Mucosa of descending colon (tissue), 3 donors: Measurements from ENCODE around the gene VCAN. TPM values are rescaled to one million over a fixed set of nuclear protein-coding genes. Genes with fewer than 3 reads are reported as not detected.

Experiments
- ATAC-seq: fragments of 200-7000 bp; cut with Tn5 transposase; one replicate; pipeline ENCODE4 v1.9.1; 2020; ENCODE audit warnings: mild to moderate bottlenecking, moderate library complexity
- DNase-seq, 3 donors: peaks; one replicate each; pipeline ENCODE4 v3.0.0-alpha.2; 2020
- H3K36me3 ChIP-seq: fragments of 200-600 bp; one replicate; pipeline ENCODE4 v1.8.0; 2021; ENCODE audit warnings: low read depth, mild to moderate bottlenecking
- H3K4me1 ChIP-seq: fragments of 200-600 bp; one replicate; pipeline ENCODE4 v1.8.0; 2021; ENCODE audit warnings: low read depth, mild to moderate bottlenecking
- H3K4me3 ChIP-seq: fragments of 200-600 bp; one replicate; pipeline ENCODE4 v1.8.0; 2021; ENCODE audit warnings: mild to moderate bottlenecking
- H3K9me3 ChIP-seq: fragments of 200-600 bp; one replicate; pipeline ENCODE4 v1.8.0; 2021; ENCODE audit warnings: mild to moderate bottlenecking
- intact Hi-C, 2 donors: fragments of 100-400 bp; cut with DNase I in 1 of 2; cut with micrococcal nuclease in 1 of 2; formaldehyde crosslinking; loops; one replicate each; pipeline versions ENCODE4 v1.11.0 to v1.11.1; 2022; cut with DNase I, micrococcal nuclease
- total RNA-seq, 3 donors: library from RNA; stranded (reverse); fragmentation: NEBNext Ultra II Directional in 2 of 3; extraction: Animal tissue kit (Norgen Biotek cat#: 25700) in 2 of 3; gene quantifications; one replicate each; pipeline versions ENCODE4 v1.2.1 to v1.2.4, GENCODE V29; 2021 to 2023
- TF ChIP-seq, protein P1 (sequence below): fragments of 200-600 bp; IDR thresholded peaks from one replicate; pipeline ENCODE4 v1.8.0; 2022; ENCODE audit warnings: antibody characterized with exemption, mild to moderate bottlenecking
- donor health status: DM: no; HTN: no; CAD: no; lungs with moderate emphysema.
- donor health status: DM: no; HTN: no; CAD: no.
- donor health status: DM: no; HTN: yes; CAD: no.

Gene VCAN
- total RNA-seq, 3 donors from 2014 or later, result 8.8 to 36.0 (median 20.5) TPM

DNA sequence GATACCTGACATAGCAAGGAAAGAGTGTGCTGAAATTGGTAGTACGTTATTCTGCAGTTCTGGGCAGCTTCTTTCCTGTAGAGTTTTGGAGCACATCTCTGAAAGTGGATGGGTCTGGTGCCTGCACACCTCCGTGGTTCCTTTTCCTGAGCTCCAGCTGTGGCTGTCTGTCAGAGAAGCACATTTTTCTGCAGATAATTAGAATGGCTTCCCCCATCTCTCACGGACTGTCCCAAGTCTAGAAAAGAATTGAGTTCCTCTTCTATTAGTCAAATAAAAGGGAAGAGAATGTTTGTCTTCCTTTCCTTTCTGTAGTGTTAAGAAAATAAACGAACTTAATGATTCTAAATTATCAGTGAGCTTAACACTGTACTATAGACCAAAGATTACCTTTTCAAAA lies 55.7 kb downstream of the VCAN start:
- Histone ChIP-seq H3K36me3 (no peaks in the 10 kb centered on the region), H3K4me1 (no peaks in the 10 kb centered on the region), H3K4me3 (no peak overlapping the region), H3K9me3 (no peaks in the 10 kb centered on the region)
- intact Hi-C loops, result no loop called here
- no peak for ATAC-seq
- no peak for DNase-seq
- TF ChIP-seq, protein P1, sequence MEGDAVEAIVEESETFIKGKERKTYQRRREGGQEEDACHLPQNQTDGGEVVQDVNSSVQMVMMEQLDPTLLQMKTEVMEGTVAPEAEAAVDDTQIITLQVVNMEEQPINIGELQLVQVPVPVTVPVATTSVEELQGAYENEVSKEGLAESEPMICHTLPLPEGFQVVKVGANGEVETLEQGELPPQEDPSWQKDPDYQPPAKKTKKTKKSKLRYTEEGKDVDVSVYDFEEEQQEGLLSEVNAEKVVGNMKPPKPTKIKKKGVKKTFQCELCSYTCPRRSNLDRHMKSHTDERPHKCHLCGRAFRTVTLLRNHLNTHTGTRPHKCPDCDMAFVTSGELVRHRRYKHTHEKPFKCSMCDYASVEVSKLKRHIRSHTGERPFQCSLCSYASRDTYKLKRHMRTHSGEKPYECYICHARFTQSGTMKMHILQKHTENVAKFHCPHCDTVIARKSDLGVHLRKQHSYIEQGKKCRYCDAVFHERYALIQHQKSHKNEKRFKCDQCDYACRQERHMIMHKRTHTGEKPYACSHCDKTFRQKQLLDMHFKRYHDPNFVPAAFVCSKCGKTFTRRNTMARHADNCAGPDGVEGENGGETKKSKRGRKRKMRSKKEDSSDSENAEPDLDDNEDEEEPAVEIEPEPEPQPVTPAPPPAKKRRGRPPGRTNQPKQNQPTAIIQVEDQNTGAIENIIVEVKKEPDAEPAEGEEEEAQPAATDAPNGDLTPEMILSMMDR, result no peak

DNA sequence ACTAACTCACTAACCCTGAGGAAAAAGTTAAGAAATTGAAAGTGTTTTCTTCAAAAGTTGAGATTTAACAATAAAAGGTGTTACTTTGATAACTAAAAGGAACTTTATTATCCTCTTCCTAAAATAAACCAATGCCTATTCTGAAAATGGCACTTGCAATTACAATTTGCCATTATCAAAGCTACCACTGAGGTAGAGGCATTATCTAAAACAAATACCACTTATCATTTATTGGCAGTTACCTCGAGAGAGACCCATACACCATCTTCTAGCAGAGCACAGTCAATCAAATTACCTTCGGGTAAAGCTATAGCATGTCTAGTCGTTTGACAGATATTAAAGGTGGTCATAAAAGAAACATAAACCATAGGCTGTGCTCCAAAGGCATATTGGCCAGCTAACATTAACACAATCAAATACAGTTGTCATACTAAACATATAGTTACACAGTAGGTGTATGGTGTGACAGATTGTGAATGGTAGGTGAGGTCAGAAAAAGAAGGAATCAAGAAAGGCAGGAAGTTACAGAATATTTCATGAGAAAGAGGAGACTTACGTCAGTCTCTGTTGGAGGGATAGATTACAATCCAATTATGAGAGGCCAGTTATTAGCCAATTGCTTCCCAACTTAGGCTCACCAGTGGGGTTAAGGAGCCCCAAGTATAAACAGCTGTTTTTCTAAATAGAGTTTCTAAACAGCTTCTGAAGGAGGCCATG lies 56.3 kb downstream of the VCAN start:
- Histone ChIP-seq H3K36me3 (no peaks in the 10 kb centered on the region), H3K4me1 (no peaks in the 10 kb centered on the region), H3K9me3 (no peaks in the 10 kb centered on the region), H3K4me3 (no peak overlapping the region)
- DNase-seq, result no peak
- intact Hi-C loops, result no loop called here
- ATAC-seq, result no peak
- TF ChIP-seq, protein P1, result no peak

DNA sequence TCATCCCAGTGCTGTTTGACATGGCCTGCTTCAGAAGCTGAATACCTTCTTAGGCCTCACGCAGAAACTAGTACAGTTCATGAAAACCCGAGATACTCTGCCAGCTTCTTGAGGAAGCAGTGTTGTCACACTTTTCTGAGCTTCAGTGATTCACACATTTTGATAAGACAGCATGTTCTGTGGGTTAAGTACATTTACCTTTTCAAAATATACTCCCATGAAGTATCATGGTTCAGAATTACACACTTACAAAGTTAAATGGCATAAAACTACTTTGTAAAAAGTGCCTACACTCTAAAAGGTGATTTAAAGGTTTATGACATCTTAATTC lies 56.9 kb downstream of the VCAN start:
- no peak for ATAC-seq
- TF ChIP-seq, protein P1, result no peak
- intact Hi-C loops, result no loop called here
- no peaks in the 10 kb centered on the region for H3K9me3 ChIP-seq
- no peaks in the 10 kb centered on the region for H3K36me3 ChIP-seq
- no peak overlapping the region for H3K4me3 ChIP-seq
- DNase-seq, result no peak
- H3K4me1 ChIP-seq, result no peaks in the 10 kb centered on the region

DNA sequence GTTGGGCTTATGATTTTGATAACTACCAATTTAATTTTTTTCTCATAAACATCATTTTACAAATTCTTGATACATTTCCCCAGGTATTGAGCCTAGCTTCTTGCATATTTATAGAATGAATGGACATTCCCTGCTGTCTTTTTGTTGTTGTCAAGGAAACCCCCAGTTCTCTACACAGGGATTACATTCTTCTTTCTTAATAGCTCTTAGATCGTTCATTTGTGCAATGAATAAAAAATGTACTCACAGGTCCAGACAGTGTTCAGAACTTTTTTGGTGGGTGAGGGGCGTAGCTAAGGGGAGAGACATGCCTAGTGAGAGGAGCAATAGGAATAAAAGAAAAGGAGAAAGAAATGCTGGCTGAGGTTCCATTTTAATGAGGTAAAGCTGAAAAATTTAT lies 58.6 kb downstream of the VCAN start:
- no peak overlapping the region for H3K4me3 ChIP-seq
- intact Hi-C loops, result no loop called here
- H3K4me1 ChIP-seq, result no peaks in the 10 kb centered on the region
- TF ChIP-seq, protein P1, result no peak
- ATAC-seq (no peak), DNase-seq (no peak)
- H3K9me3 ChIP-seq, result no peaks in the 10 kb centered on the region
- no peaks in the 10 kb centered on the region for H3K36me3 ChIP-seq

DNA sequence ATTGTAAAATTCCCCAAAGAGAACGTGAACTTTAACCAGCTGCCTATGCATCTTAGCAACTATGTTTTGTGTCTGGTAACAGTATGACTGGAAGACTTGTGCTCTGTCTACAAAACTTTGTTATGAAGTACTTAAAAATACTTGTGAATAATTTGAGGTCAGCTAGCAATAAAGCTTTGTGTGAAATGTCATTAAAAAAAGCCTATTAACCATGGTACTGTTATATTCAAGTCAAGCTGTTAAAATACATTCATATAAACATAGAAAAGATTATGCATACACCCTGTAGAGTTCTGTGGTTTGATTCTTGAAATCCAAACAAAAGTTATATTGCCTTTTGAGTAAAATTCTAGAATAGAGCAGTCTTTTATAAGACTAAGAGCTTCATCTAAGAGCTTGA lies 60.1 kb downstream of the VCAN start:
- TF ChIP-seq, protein P1, result no peak
- ATAC-seq, result no peak

More for the DNA sequence above, 60.1 kb downstream of the VCAN start:
- Histone ChIP-seq H3K36me3 (no peaks in the 10 kb centered on the region), H3K4me3 (no peak overlapping the region), H3K4me1 (no peaks in the 10 kb centered on the region), H3K9me3 (no peaks in the 10 kb centered on the region)
- intact Hi-C loops, result no loop called here
- DNase-seq, result no peak
